CD4-positive, alpha-beta T cell (primary cell): ENCODE measurements around the gene ACAP1. TPM values are rescaled to one million over a fixed set of nuclear protein-coding genes. Genes with fewer than 3 reads are reported as not detected.

Source experiments
- ATAC-seq: fragments of 200-7000 bp; cut with Tn5 transposase; one replicate; pipeline ENCODE4 v1.10.0; 2022; ENCODE audit warnings: mild to moderate bottlenecking; ENCODE audit not compliant: poor library complexity
- CTCF ChIA-PET: fragments of 350-600 bp; sonication (Branson Sonifier 250); formaldehyde crosslinking; loops from one replicate; lab custom pipeline; 2021; ENCODE audit warnings: antibody characterized with exemption, inconsistent platforms; lab: Charles Lee
- POLR2A ChIA-PET: fragments of 350-600 bp; sonication (Branson Sonifier 250); formaldehyde crosslinking; loops from one replicate; lab custom pipeline; 2021; ENCODE audit warnings: antibody characterized with exemption, inconsistent platforms; lab: Charles Lee
- DNase-seq, 14 experiments: peaks; one replicate each; pipeline ENCODE4 v3.0.0-alpha.2; 2013 to 2020; ENCODE audit warnings: mixed read lengths in 2 of 14
- H3K27ac ChIP-seq, 2 donors: one replicate each; pipeline versions ENCODE4 v1.5.1 to v1.7.0; 2013; ENCODE audit warnings: low read length in 2 of 2, low read depth in 1 of 2, mild to moderate bottlenecking in 1 of 2
- H3K27me3 ChIP-seq, 2 experiments: 1 replicate in 1 of 2; 2 replicates in 1 of 2; pipeline versions ENCODE4 v1.6.1 to v1.7.0; 2013; ENCODE audit warnings: low read length in 2 of 2, control low read depth in 1 of 2, mild to moderate bottlenecking in 1 of 2, moderate library complexity in 1 of 2; ENCODE audit not compliant: insufficient read depth in 2 of 2, control insufficient read depth in 1 of 2
- H3K36me3 ChIP-seq: one replicate; pipeline ENCODE4 v1.6.1; 2013; ENCODE audit warnings: low read length, control low read depth; ENCODE audit not compliant: insufficient read depth
- H3K4me1 ChIP-seq: one replicate; pipeline ENCODE4 v1.6.1; 2013; ENCODE audit warnings: low read length, control low read depth; ENCODE audit not compliant: insufficient read depth
- H3K4me3 ChIP-seq: one replicate; pipeline ENCODE4 v1.5.1; 2013; ENCODE audit warnings: mild to moderate bottlenecking, low read length, moderate library complexity
- H3K9me3 ChIP-seq, 2 experiments: 1 replicate in 1 of 2; 2 replicates in 1 of 2; pipeline versions ENCODE4 v1.6.1 to v1.7.0; 2013; ENCODE audit warnings: low read length in 2 of 2, mild to moderate bottlenecking in 2 of 2, control low read depth in 1 of 2, moderate library complexity in 1 of 2; ENCODE audit not compliant: control insufficient read depth in 1 of 2, insufficient read depth in 1 of 2
- H3K27ac Mint-ChIP-seq: one replicate; pipeline ENCODE4 v1.8.0; 2020; ENCODE audit warnings: mixed read lengths
- H3K27me3 Mint-ChIP-seq: one replicate; pipeline ENCODE4 v1.8.0; 2021; ENCODE audit warnings: mixed read lengths
- H3K36me3 Mint-ChIP-seq: one replicate; pipeline ENCODE4 v1.8.0; 2021; ENCODE audit warnings: low read depth, mixed read lengths
- H3K4me1 Mint-ChIP-seq: one replicate; pipeline ENCODE4 v1.8.0; 2021; ENCODE audit warnings: low read depth, mixed read lengths
- H3K4me3 Mint-ChIP-seq: one replicate; pipeline ENCODE4 v1.8.0; 2020; ENCODE audit warnings: mild to moderate bottlenecking, mixed read lengths
- H3K9me3 Mint-ChIP-seq: one replicate; pipeline ENCODE4 v1.8.0; 2020; ENCODE audit warnings: mixed read lengths
- intact Hi-C, 2 experiments: fragments of 100-400 bp; cut with DNase I in 1 of 2; cut with micrococcal nuclease in 1 of 2; formaldehyde crosslinking; loops; one replicate each; pipeline versions ENCODE4 v1.15.1 to v1.9.0; 2023 to 2025; cut with DNase I, micrococcal nuclease
- total RNA-seq, 174 experiments: library from RNA in 2 of 174; stranded (reverse) in 2 of 174; gene quantifications; one replicate each; pipeline ENCODE4 v1.2.3 and lab custom pipeline; 2021 to 2026
- TF ChIP-seq, protein P1 (sequence below): fragments of 200-600 bp; IDR thresholded peaks from one replicate; pipeline ENCODE4 v1.8.0; 2022; ENCODE audit warnings: antibody characterized with exemption, mild to moderate bottlenecking

The ACAP1 gene
- total RNA-seq, 2 experiments from 2014 or later, result 565 to 575 TPM

- Histone ChIP-seq H3K27ac (no peak overlapping the region), H3K4me1 (peaks cover 14% of the 10 kb centered on the region), H3K9me3 (no peaks in the 10 kb centered on the region), H3K27me3 (no peaks in the 10 kb centered on the region), H3K36me3 (peaks cover 81% of the 10 kb centered on the region), H3K4me3 (no peak overlapping the region)
- TF ChIP-seq, protein P1, sequence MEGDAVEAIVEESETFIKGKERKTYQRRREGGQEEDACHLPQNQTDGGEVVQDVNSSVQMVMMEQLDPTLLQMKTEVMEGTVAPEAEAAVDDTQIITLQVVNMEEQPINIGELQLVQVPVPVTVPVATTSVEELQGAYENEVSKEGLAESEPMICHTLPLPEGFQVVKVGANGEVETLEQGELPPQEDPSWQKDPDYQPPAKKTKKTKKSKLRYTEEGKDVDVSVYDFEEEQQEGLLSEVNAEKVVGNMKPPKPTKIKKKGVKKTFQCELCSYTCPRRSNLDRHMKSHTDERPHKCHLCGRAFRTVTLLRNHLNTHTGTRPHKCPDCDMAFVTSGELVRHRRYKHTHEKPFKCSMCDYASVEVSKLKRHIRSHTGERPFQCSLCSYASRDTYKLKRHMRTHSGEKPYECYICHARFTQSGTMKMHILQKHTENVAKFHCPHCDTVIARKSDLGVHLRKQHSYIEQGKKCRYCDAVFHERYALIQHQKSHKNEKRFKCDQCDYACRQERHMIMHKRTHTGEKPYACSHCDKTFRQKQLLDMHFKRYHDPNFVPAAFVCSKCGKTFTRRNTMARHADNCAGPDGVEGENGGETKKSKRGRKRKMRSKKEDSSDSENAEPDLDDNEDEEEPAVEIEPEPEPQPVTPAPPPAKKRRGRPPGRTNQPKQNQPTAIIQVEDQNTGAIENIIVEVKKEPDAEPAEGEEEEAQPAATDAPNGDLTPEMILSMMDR, result no peak
- Mint-ChIP-seq H3K4me3 (no peak overlapping the region), H3K9me3 (no peaks in the 10 kb centered on the region), H3K27me3 (no peaks in the 10 kb centered on the region), H3K27ac (no peak overlapping the region), H3K36me3 (peaks cover 76% of the 10 kb centered on the region), H3K4me1 (peaks cover 4% of the 10 kb centered on the region)
- POLR2A ChIA-PET, result no interaction called here
- intact Hi-C loops, result loop anchor here in 1 of 2 experiments (10.0 kb wide), 1 partner anchor 533 kb away; the partner anchor contains the start of genes CYB5D1, NAA38 and TMEM88
- ATAC-seq (no peak), DNase-seq (peak in 1 of 14 experiments; percentile 2)
- CTCF ChIA-PET, result no interaction called here
Observed at GRCh38 chr17:7321466-7321865, 14.9 kb upstream of the ACAP1 start.

GRCh38 chr17:7322520-7323194 lies 13.7 kb upstream of the ACAP1 start:
- no peak overlapping the region for H3K4me3 ChIP-seq
- ChIA-PET CTCF (interaction anchor here (3.2 kb wide), 1 partner anchor 14 kb away, joined by 12 read pairs; the partner anchor contains the start of gene ACAP1), POLR2A (no interaction called here)
- TF ChIP-seq, protein P1, result no peak
- ATAC-seq (no peak), DNase-seq (peak in 2 of 14 experiments; percentile 2 to 17)
- Mint-ChIP-seq H3K4me3 (no peak overlapping the region), H3K9me3 (no peaks in the 10 kb centered on the region), H3K4me1 (peaks cover 5% of the 10 kb centered on the region), H3K36me3 (peaks cover 71% of the 10 kb centered on the region), H3K27me3 (no peaks in the 10 kb centered on the region), H3K27ac (no peak overlapping the region)
- intact Hi-C loops, result loop anchor here in 1 of 2 experiments (10.0 kb wide), 1 partner anchor 532 kb away; the partner anchor contains the start of genes CYB5D1, NAA38 and TMEM88
- H3K9me3 ChIP-seq, result no peaks in the 10 kb centered on the region
- H3K27me3 ChIP-seq, result no peaks in the 10 kb centered on the region
- H3K36me3 ChIP-seq, result peaks cover 73% of the 10 kb centered on the region
- H3K27ac ChIP-seq, result no peak overlapping the region
- H3K4me1 ChIP-seq, result peaks cover 18% of the 10 kb centered on the region

GRCh38 chr17:7323731-7324437 lies 12.4 kb upstream of the ACAP1 start:
- Histone ChIP-seq H3K27me3 (no peaks in the 10 kb centered on the region), H3K27ac (no peak overlapping the region), H3K36me3 (peaks cover 61% of the 10 kb centered on the region), H3K4me3 (no peak overlapping the region), H3K9me3 (no peaks in the 10 kb centered on the region), H3K4me1 (peaks cover 27% of the 10 kb centered on the region)
- DNase-seq (peak; percentile 45 to 79 (median 64)), ATAC-seq (peak; percentile 52)
- TF ChIP-seq, protein P1, result peak; percentile 88
- H3K4me1 Mint-ChIP-seq, result peaks cover 16% of the 10 kb centered on the region
- ChIA-PET POLR2A (interaction anchor here (0.9 to 1.2 kb wide), 2 partner anchors 10 to 12 kb away, joined by 3 to 4 read pairs; partner anchors contain the start of gene ACAP1), CTCF (interaction anchor here (1.1 to 3.2 kb wide), 4 partner anchors 13 to 237 kb away, joined by 3 to 12 read pairs (median 5); partner anchors contain the start of gene ACAP1)
- no peaks in the 10 kb centered on the region for H3K9me3 Mint-ChIP-seq
- H3K27me3 Mint-ChIP-seq, result no peaks in the 10 kb centered on the region
- peak overlapping the region; percentile 42 for H3K4me3 Mint-ChIP-seq
- no peak overlapping the region for H3K27ac Mint-ChIP-seq
- intact Hi-C loops, result loop anchor here (1.0 to 10.0 kb wide), 4 partner anchors 21 to 531 kb away; partner anchors contain the start of genes CYB5D1 (in 1 of the 2), NAA38 (in 1 of the 2) and TMEM88 (in 1 of the 2)
- H3K36me3 Mint-ChIP-seq, result peaks cover 59% of the 10 kb centered on the region
